GM18870 (cell line): ENCODE measurements around the gene NPHP4.
A peak's percentile ranks its signal among the peaks of the same experiment; 100 is the strongest.

ENCODE experiments used
- ATAC-seq: cut with Tn5 transposase; IDR thresholded peaks from one replicate; pipeline ENCODE4 v1.9.1; 2021; ENCODE audit warnings: moderate library complexity; ENCODE audit not compliant: unreplicated experiment

The NPHP4 gene

DNA sequence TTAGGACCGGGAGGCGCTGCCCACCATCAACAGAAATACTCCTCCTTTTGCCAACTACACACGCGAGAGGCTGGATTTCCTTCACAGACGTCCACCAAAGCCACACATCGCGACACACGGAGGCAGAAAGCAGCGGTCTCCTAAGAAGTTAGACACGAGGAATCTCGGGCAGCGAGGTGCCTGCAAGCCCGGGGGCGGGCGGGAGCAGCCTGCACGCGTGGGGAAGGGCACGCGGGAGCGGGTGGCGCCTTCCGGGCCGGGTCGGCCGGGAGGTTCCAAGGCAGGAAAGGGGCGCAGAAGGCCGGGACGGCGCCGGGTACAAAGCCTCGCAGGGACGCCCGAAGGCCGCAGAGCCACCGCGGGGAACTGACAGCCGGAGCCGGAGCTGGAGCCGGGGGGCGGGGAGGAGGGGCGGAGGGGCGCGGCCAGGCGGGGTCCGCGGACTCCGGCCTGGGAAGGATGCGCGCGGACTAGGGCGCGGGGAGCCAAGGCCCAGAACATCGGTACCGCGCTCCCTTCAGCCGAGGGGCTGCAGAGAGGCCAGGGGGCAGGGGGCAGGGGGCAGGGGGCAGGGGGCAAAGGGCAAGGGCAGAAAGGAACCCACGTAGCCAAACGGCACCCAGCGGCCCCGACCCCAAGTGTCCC is 722 bp downstream of the NPHP4 start:
- peak; percentile 3 for ATAC-seq

- ATAC-seq = no peak
These were observed 1.3 kb downstream of the NPHP4 start for GRCh38 chr1:5990913-5991312.

DNA sequence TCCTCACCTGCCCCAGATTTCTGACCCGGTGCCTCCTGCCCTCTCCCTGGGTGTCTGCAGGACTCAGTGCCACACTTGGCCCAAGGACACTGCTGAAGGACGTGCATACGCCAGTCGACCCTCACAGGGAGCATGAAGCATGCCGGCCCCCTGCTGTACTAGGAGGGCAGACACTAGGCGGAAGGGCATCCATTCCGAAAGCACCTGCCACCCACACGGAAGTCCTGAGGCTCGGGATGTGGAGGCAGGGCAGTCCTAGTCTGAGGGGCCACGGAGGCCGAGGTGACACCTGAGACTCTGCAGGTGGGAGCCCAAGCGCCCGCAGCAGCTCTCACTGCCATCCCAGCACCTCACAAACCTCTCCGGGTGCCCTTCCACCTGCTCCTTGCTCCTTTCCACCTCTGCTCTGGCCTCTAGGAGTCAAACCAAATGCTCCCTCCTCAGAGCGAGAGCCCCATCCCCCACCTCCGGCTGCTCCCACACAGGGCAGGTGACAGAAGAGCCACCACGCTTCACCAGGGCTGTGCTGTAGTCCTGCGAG is 2.4 kb downstream of the NPHP4 start:
- ATAC-seq = no peak

DNA sequence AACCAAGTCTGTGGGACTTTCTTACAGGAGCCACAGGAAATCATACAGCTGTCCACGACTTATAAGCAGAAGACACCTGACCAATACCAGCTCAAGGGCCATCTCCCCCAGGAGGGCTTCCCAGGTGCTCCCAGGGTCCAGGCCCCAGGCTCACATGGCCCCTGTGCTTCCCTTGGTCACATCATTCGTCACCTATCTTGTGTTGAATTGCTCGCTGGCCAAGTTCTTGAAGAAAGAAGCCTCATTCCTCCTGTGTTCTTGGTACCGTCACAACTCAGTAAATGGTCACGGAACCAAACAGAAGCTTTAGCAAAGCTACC is 3.0 kb downstream of the NPHP4 start:
- ATAC-seq = no peak

DNA sequence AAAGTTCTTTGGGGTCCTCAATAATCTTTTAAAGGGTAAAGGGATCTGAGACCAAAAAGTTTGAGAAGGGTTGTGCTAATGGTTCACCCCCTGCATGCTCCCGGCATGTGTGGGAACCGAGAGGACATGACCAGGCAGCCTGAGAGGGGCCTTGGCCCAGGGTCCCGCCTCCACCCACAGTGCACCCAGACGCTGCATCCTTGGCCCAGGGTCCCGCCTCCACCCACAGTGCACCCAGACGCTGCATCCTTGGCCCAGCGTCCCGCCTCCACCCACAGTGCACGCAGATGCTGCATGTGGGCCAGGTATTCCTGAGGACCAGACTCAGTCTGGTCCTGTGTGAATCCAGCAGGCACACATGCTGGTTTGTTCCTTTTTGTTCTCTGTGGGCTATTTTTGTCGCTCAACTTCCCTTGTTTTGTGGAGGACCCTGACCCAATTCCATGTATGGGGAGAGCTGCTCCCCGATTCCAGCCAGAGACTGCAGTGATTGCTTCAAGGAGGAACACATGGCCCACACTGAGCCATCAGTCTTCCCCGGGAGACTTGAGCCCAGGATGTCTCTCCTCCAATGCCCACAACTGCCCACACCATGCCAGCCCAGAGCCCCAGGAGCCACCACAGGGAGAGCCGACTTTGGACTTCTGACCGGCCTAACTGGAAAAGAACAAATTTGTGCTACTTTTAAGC is 3.5 kb downstream of the NPHP4 start:
- ATAC-seq = no peak

GRCh38 chr1:5986018-5986417 is 6.2 kb downstream of the NPHP4 start:
- no peak for ATAC-seq

DNA sequence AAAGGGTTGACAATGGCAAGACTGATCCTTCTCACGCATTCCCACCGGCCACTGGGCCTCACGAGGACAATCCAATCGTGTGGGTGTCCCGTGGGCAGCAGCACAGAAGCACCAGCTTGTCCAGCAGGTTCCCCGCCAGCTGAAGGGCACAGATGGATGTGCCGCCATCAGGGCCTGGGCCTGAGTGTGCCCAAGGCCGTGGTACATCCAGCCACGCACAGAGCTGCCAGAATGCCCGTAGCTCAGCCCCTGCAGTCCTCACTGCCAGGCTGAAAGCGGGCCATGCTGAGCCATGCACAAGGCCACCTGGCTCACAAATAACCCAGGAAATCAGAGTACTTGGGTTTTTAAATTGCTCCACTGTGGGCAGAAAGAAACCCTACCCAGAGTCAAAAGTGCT is 7.0 kb downstream of the NPHP4 start:
- ATAC-seq = no peak

- ATAC-seq = no peak
These were observed 8.7 kb downstream of the NPHP4 start for GRCh38 chr1:5983361-5984103.

GRCh38 chr1:5982868-5983267 is 9.4 kb downstream of the NPHP4 start:
- no peak for ATAC-seq

- ATAC-seq = no peak
These were observed 9.9 kb downstream of the NPHP4 start for GRCh38 chr1:5982276-5982675.

- ATAC-seq = no peak
These were observed 11.2 kb downstream of the NPHP4 start for GRCh38 chr1:5981009-5981380.

GRCh38 chr1:5980314-5981008 is 11.8 kb downstream of the NPHP4 start:
- ATAC-seq = no peak

GRCh38 chr1:5979536-5980313 is 12.5 kb downstream of the NPHP4 start:
- ATAC-seq = no peak

DNA sequence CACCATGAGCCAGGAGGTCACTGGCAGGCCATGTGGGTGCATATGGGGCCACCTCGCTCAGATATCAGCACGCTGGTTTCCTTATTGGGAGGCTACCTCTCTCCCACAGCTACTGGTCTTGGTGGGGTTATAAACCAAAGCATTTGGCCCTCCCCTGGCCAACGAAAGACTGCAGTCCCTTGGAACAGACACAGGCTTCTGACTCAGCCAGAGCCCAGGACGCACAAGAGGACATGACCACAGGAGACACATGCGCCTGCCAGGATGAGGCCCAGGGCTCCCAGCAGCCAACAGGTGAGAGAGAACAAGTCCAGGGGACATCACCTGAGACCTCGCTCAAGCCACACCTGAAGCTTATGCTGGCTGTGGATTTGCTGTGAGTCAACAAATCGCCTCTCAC is 13.8 kb downstream of the NPHP4 start:
- no peak for ATAC-seq

- ATAC-seq = no peak
These were observed 14.5 kb downstream of the NPHP4 start for GRCh38 chr1:5977494-5978444.

DNA sequence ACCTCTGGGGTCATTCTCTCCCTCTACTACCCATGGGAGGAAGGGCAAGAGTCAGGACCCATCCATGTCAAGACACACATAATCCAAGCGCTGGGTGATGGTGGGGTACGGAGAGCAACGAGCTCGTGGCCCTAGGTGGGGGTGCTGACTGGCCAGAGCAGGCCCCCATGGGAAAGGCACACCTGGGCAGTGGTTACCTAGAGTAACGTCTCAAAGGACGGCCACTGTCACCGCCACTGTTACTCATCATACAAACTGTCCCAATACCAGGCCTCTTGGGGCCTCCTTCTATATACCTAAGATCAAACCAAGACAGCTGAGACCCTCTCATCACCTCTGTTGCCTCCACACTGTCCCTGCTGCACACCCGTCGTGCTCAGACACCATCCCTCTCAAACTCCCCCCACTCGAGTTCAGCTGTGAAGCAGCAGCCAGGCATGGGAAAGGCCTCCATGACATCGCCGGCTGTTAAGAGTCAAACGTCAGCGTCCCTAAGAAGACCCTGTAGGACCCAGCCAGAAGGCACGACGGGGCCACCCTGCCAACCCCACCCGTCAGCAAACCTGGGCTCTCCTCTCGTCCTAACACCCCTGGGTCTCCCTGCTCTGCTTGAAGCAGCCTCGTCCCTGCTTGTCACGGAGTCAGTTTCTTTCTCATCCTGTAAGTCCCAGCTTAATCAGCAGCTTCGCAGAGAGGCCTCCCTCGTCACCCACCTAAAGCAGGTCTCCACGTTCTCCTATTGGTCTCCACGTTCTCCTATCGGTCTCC is 15.3 kb downstream of the NPHP4 start:
- no peak for ATAC-seq

GRCh38 chr1:5976231-5976630 is 16.0 kb downstream of the NPHP4 start:
- ATAC-seq = no peak

- ATAC-seq = no peak
These were observed 16.9 kb downstream of the NPHP4 start for GRCh38 chr1:5975133-5975880.
